Common myeloid progenitor, CD34-positive (primary cell): ENCODE measurements around the gene MDFIC.

Source experiments
- CTCF ChIA-PET: fragments of 350-600 bp; sonication (Branson Sonifier 250); formaldehyde crosslinking; loops from one replicate; lab custom pipeline; 2021; ENCODE audit warnings: antibody characterized with exemption; lab: Charles Lee
- POLR2A ChIA-PET: fragments of 350-600 bp; sonication (Branson Sonifier 250); formaldehyde crosslinking; loops from one replicate; lab custom pipeline; 2021; ENCODE audit warnings: antibody characterized with exemption; lab: Charles Lee
- DNase-seq, 3 donors: peaks; one replicate each; pipeline versions ENCODE4 v3.0.0 to v3.0.0-alpha.2; 2013
- H3K27ac ChIP-seq, 2 experiments: 1 replicate in 1 of 2; 2 replicates in 1 of 2; pipeline ENCODE4 v1.7.0; 2013; ENCODE audit warnings: inconsistent platforms in 2 of 2, low read length in 2 of 2, mild to moderate bottlenecking in 2 of 2, low read depth in 1 of 2, moderate library complexity in 1 of 2; ENCODE audit not compliant: severe bottlenecking in 2 of 2, insufficient read depth in 1 of 2, poor library complexity in 1 of 2
- H3K27me3 ChIP-seq, 5 experiments: replicated peaks in 2 of 5; 1 replicate in 3 of 5; 2 replicates in 2 of 5; pipeline versions ENCODE4 v1.6.1 to v1.7.0; 2013; ENCODE audit warnings: low read length in 4 of 5, mild to moderate bottlenecking in 2 of 5, moderate library complexity in 2 of 5, inconsistent platforms in 1 of 5; ENCODE audit not compliant: insufficient read depth in 5 of 5, control insufficient read depth in 4 of 5
- H3K36me3 ChIP-seq, 4 experiments: 1 replicate in 2 of 4; 2 replicates in 2 of 4; pipeline versions ENCODE4 v1.6.1 to v1.7.0; 2013; ENCODE audit warnings: low read length in 3 of 4, control low read depth in 1 of 4, mild to moderate bottlenecking in 1 of 4; ENCODE audit not compliant: control insufficient read depth in 4 of 4, insufficient read depth in 4 of 4
- H3K4me1 ChIP-seq, 4 experiments: 1 replicate in 3 of 4; 2 replicates in 1 of 4; pipeline versions ENCODE4 v1.6.1 to v1.7.1; 2013; ENCODE audit warnings: low read length in 3 of 4, mild to moderate bottlenecking in 3 of 4, control low read depth in 1 of 4, inconsistent platforms in 1 of 4, moderate library complexity in 1 of 4; ENCODE audit not compliant: control insufficient read depth in 4 of 4, insufficient read depth in 4 of 4; ENCODE audit errors: control extremely low read depth in 1 of 4
- H3K4me3 ChIP-seq, 7 experiments: 1 replicate in 4 of 7; 2 replicates in 3 of 7; pipeline versions ENCODE4 v1.5.1 to v1.7.0; 2013; ENCODE audit warnings: mild to moderate bottlenecking in 7 of 7, low read length in 6 of 7, moderate library complexity in 6 of 7, inconsistent platforms in 2 of 7, low read depth in 2 of 7, control low read depth in 1 of 7; ENCODE audit not compliant: insufficient read depth in 4 of 7, control insufficient read depth in 1 of 7; ENCODE audit errors: extremely low read depth in 1 of 7
- H3K9me3 ChIP-seq, 5 experiments: 1 replicate in 4 of 5; 2 replicates in 1 of 5; pipeline versions ENCODE4 v1.6.1 to v1.7.1; 2013; ENCODE audit warnings: low read length in 4 of 5, mild to moderate bottlenecking in 2 of 5, inconsistent platforms in 1 of 5, low read depth in 1 of 5, moderate library complexity in 1 of 5; ENCODE audit not compliant: control insufficient read depth in 4 of 5, insufficient read depth in 2 of 5; ENCODE audit errors: control extremely low read depth in 1 of 5
- WGBS: methylation state at CpG from one replicate; pipeline ENCODE4 v1.1.5; 2013; ENCODE audit not compliant: insufficient coverage; 5-methylcytosine and 5-hydroxymethylcytosine counted together

The MDFIC gene

GRCh38 chr7:114931656-114932011 is 9.7 kb downstream of the MDFIC start:
- peak in 2 of 3 donors; percentile 14 to 42 for DNase-seq
- CTCF ChIA-PET = interaction anchor here (1.8 kb wide), 1 partner anchor 13 kb away, joined by 5 read pairs; no protein-coding TSS in a partner anchor

GRCh38 chr7:114932991-114933390 is 11.1 kb downstream of the MDFIC start:
- POLR2A ChIA-PET = no interaction called here
- DNase-seq = peak in 2 of 3 donors; percentile 40 to 56
- H3K4me3 ChIP-seq = no peak overlapping the region
- CTCF ChIA-PET = no interaction called here
- no peaks in the 10 kb centered on the region for H3K9me3 ChIP-seq
- H3K4me1 ChIP-seq = peaks cover 10 to 39% (median 32%) of the 10 kb centered on the region in 4 experiments
- H3K36me3 ChIP-seq = peaks cover 0 to 5% (median 1%) of the 10 kb centered on the region in 4 experiments
- no peaks in the 10 kb centered on the region for H3K27me3 ChIP-seq
- no CpG with 5 or more reads among the region's 5 CpGs for WGBS
- no peak overlapping the region for H3K27ac ChIP-seq

More at GRCh38 chr7:114931656-114932011, 9.7 kb downstream of the MDFIC start:
- H3K27me3 ChIP-seq = no peaks in the 10 kb centered on the region
- WGBS = 74% methylated on average over 5 of the region's 9 CpGs
- H3K36me3 ChIP-seq = no peaks in the 10 kb centered on the region
- POLR2A ChIA-PET = interaction anchor here (0.8 kb wide), 1 partner anchor 24 kb away, joined by 3 read pairs; no protein-coding TSS in a partner anchor
- peaks cover 10 to 46% (median 34%) of the 10 kb centered on the region in 4 experiments for H3K4me1 ChIP-seq
- no peaks in the 10 kb centered on the region for H3K9me3 ChIP-seq
- peak overlapping the region in 1 of 2 experiments; percentile 53 for H3K27ac ChIP-seq
- H3K4me3 ChIP-seq = peak overlapping the region in 2 of 7 experiments; percentile 7 to 29

DNA sequence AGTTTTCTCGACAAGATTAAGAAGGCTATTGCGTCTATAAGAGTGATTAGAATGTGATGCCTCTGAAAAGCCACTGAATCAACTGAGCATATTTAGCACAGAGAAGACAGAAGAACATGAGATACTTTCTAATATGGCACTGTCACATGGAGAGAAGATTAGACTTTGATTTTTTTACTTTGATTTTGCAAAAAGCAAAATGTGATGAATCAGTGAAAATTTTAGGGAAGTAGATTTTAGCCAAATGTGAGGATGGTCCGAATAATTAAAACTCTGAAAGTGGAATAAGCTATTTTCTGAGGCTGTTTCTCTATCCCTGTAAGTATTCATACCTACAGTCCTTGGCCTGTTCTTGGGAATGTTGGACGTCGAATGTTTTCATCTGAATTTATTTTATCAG is 11.8 kb downstream of the MDFIC start:
- peaks cover 5 to 32% (median 26%) of the 10 kb centered on the region in 4 experiments for H3K4me1 ChIP-seq
- CTCF ChIA-PET = no interaction called here
- POLR2A ChIA-PET = interaction anchor here (0.6 kb wide), 1 partner anchor 1270 kb away, joined by 3 read pairs; no protein-coding TSS in a partner anchor

GRCh38 chr7:114934086-114934485 is 12.2 kb downstream of the MDFIC start:
- H3K4me3 ChIP-seq = no peak overlapping the region
- no CpG with 5 or more reads among the region's 1 CpG for WGBS
- H3K27ac ChIP-seq = no peak overlapping the region
- POLR2A ChIA-PET = interaction anchor here (0.6 kb wide), 1 partner anchor 1269 kb away, joined by 3 read pairs; no protein-coding TSS in a partner anchor
- CTCF ChIA-PET = no interaction called here
- H3K27me3 ChIP-seq = no peaks in the 10 kb centered on the region
- peaks cover 5 to 31% (median 24%) of the 10 kb centered on the region in 4 experiments for H3K4me1 ChIP-seq
- H3K9me3 ChIP-seq = no peaks in the 10 kb centered on the region
- peaks cover 0 to 5% (median 1%) of the 10 kb centered on the region in 4 experiments for H3K36me3 ChIP-seq
- no peak for DNase-seq

More for the DNA sequence above, 11.8 kb downstream of the MDFIC start:
- no peak for DNase-seq
- Histone ChIP-seq H3K4me3 (no peak overlapping the region), H3K27ac (no peak overlapping the region), H3K36me3 (peaks cover 0 to 5% (median 1%) of the 10 kb centered on the region in 4 experiments), H3K9me3 (no peaks in the 10 kb centered on the region), H3K27me3 (no peaks in the 10 kb centered on the region)
- 93% methylated on average over 3 of the region's 5 CpGs for WGBS

GRCh38 chr7:114934713-114935112 is 12.8 kb downstream of the MDFIC start:
- Histone ChIP-seq H3K4me3 (no peak overlapping the region), H3K4me1 (peaks cover 5 to 31% (median 24%) of the 10 kb centered on the region in 4 experiments), H3K27me3 (no peaks in the 10 kb centered on the region), H3K27ac (no peak overlapping the region), H3K36me3 (peaks cover 0 to 5% (median 1%) of the 10 kb centered on the region in 4 experiments), H3K9me3 (no peaks in the 10 kb centered on the region)
- DNase-seq = no peak
- CTCF ChIA-PET = no interaction called here
- POLR2A ChIA-PET = no interaction called here

GRCh38 chr7:114936471-114936870 is 14.6 kb downstream of the MDFIC start:
- Histone ChIP-seq H3K36me3 (peaks cover 0 to 9% (median 1%) of the 10 kb centered on the region in 4 experiments), H3K27me3 (no peaks in the 10 kb centered on the region), H3K27ac (no peak overlapping the region), H3K4me3 (no peak overlapping the region), H3K4me1 (peaks cover 5 to 15% (median 12%) of the 10 kb centered on the region in 4 experiments), H3K9me3 (no peaks in the 10 kb centered on the region)
- POLR2A ChIA-PET = no interaction called here
- WGBS = no CpG with 5 or more reads among the region's 2 CpGs
- no peak for DNase-seq
- CTCF ChIA-PET = no interaction called here

DNA sequence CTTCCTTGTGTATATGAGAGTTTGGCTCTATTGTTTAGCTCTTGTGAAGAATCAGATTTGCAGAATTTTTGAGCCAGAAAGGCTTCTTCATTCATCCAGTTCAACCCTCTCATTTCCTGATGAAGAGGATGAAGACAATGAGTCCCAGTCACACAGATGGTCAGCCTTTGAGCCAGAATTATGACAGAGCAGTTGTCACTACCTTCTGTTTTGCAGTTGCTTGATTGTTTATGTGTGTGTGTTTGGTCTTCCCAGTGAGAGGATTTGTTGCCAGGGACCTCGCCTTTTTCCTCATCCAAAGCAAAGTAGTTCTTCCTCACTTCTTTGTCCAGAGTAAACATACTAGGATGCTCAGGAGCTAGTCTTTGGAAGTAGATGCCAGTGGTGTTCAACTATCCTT is 15.6 kb downstream of the MDFIC start:
- WGBS = no CpG with 5 or more reads among the region's 1 CpG
- no peak overlapping the region for H3K4me3 ChIP-seq
- ChIA-PET POLR2A (no interaction called here), CTCF (no interaction called here)
- H3K4me1 ChIP-seq = peaks cover 3 to 9% (median 6%) of the 10 kb centered on the region in 4 experiments
- H3K27me3 ChIP-seq = no peaks in the 10 kb centered on the region
- DNase-seq = no peak
- peaks cover 0 to 9% (median 1%) of the 10 kb centered on the region in 4 experiments for H3K36me3 ChIP-seq
- H3K9me3 ChIP-seq = no peaks in the 10 kb centered on the region
- H3K27ac ChIP-seq = no peak overlapping the region
